ENCODE measurements around the gene PUS3.

Gene PUS3

DNA sequence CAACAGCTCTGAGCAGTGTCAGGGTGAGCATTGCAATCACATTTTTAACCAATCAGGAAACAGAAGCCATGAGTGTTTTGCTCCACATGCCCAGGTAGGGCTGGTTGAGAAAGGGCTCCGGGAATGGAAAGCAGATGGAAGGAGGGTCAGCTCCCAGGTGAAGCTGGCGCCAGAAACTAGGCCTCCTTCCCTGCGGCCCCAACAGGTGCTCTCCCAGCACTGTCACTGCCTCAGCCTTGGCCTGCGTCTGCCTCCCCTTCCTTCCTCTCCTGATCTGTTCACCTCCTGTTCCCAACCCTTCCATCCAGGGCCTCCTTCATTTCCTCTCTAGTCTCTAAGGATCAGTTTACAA lies 38.2 kb upstream of the PUS3 start:
- no peak for DNase-seq (ENCODE audit: low spot score)

DNA sequence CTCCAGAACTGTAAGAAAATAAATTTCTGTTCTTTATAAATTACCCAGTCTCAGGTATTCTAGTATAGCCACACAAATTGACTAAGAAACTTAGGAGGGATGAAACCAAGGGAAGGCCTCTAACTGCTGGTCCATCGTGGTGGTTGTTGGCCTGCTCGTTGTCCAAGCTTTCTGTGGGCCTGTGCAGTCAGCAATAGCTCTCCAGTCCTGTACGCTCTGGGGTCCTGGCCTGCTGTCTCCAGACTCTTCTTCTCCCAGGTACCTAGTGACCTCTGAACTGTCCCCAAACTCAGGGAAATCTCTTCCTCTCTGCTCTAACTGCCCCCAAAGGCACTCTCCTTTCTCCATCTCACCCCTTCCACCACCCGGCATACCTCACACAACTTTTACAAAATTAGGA lies 37.1 kb upstream of the PUS3 start:
- no peak for DNase-seq (ENCODE audit: low spot score)

DNA sequence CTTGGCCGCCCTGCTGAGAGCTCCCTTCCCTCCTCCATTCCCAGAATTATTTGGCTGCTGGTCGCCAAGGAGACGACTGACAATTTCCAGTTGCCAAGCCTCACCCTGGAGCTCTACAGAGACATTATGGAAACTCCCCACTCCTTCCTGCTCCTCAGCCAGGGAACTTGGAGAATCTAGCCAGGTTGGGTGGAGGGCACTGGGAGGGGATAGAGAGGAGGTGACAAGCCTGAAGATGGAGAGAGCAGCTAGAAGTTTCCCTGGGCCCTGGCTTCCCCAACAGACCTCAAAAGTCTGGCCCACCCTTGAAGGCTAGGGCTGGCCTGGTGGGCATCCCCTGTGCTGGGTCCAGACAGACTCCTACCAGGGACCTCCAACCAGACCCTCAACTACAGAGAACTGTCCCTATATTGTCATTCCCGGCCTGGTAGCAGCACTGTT lies 36.1 kb upstream of the PUS3 start:
- no peak for DNase-seq (ENCODE audit: low spot score)

DNA sequence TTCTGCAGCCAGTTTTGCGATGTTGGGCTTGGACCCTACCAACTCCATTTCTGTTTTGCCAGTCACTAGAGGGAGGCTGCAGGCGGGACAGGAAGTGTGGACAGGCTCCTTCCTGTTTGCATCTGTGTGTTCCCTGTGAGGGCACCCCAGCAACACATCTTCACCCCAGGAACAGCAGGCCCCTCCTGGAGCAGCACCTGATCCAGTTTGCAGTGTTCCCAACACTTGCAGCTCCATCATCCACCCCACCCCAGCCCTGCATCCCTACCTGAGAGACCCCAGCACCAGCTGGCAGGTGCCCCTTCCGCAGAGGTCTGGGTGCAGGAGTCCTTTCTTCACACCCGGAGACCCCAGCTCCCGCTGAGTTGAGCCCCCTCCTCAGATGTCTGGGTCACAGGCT lies 35.4 kb upstream of the PUS3 start:
- DNase-seq (ENCODE audit: low spot score), result no peak

DNA sequence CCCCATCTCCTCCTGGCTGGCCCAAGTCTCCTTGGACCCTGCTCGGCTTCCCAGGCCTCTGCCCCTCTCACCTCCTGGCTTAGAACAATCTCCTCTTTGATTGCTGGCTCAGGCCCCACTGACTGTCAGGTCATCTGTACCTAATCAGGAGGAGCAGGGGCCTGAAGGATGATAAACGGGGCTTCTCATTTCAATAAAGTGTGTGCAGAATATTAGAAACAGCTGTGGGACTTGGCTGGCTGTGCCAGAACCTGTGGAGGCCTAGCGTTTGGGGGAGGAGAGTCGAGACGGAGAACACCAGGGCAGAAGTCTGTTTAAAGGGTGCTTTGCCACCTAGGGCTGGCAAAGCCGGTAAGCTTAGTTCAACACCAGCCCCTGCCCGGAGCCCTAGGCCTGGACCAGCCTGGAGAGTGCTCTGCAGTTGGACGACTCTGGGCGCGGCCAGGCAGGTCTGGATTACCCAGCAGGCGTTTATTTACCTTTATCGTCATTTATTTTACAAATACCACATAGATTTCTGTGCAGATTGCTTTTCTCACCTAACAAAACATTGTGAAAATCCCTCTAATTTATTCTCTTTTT lies 32.7 kb upstream of the PUS3 start:
- DNase-seq (ENCODE audit: low spot score), result no peak

DNA sequence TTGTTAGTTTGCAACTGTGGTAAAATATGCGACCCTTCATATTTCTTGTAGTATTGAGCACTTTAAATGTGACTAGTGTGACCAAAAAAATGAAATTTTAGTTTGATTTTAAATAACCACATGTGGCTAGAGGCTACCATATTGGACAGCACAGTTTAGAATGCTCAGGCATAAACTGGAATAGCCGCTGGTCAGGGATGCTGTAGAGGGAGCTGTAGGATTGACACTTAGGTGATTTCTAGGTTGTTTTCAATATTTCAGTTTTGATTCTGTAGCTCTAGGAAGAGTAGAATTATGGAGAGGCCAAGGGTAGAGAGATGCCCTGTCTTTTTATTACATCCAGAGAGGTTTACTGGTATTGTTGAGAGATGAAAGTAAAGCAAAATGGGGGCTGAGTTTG lies 32.0 kb upstream of the PUS3 start:
- no peak for DNase-seq (ENCODE audit: low spot score)

DNA sequence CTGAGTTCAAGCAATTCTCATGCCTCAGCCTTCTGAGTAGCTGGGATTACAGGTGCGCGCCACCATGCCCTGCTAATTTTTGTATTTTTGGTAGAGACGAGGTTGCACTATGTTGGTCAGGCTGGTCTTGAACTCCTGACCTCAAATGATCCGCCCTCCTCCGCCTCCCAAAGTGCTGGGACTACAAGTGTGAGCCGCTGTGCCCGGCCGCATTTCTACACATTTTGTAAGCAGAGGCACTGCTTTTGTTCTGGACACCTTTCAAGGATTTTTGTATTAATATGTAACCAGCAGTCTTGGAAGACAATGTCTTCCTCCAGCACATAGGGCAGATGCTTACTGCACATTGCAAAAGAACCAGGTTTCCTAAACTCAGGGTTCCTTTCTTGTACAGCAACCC lies 31.5 kb upstream of the PUS3 start:
- DNase-seq (ENCODE audit: low spot score), result no peak

DNA sequence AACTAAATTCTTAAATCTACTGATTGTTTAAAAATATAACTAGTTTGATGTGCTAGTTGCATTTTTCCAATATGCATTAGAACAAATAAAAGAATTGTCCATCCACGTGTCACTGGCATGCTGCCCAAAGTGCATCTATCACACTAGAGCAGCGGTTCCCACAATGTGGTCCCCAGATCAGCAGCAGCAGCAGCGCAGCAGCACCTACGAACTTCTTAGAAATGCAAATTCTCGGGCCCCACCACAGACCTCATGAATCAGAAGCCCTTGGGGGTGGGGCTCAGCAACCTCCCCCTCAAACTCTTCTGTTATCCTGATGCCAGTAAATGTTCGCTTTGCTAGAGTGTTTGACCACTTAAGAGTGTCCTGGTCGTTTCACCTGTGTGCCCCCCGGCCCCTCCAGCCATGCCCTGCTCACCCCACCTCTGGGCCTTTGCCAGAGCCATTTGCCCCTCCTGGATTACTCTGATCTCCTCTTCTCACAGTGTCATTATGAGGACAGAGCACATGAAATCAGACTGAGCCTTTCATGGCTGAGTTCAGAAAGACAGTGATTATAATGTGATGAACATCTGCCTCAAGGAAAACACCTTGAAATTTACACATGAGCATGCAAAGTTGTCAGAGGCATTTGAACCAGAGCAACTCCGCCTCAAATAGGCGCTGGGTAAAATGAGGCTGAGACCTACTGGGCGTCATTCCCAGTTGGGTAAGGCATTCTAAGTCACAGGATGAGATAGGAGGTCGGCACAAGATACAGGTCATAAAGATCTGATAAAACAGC lies 30.2 kb upstream of the PUS3 start:
- DNase-seq (ENCODE audit: low spot score), result no peak

DNA sequence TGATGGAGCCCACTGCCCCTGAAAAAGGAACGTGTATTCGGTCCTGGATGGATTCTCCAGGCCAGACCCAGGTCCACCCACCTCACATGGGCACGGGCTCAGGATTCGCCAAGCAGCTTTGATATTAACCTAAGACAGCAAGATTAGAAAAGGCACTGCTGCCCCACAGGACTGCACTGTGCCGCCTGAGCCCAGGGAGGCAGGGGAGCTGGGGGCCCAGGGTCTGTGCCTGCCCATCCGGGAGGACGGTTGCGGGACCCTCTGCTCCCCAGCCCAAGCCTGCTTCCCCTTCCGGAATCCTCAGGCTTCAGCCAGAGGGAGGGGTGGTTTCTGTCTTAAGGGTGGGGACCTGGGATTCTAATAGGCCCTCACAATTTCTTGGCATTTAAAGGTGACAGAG lies 29.3 kb upstream of the PUS3 start:
- no peak for DNase-seq (ENCODE audit: low spot score)

DNA sequence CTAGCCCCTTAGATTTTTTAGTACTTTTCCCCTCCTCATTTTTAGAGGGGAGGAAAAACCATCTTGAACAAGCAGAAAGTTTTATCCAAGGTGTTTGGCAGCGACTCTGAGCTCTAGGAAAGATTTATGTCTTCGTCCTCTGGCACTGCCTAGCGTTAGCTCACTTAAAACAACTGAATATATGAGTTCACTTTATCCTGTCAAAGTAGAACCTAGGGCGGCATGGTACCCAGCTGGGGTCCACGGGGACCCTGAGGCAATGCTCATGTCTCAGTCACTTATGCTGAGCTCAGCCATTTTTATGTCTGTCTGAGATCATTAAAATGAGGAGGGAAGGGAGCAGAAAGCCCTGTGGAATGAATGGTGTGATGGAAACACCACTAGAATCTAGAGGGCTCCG lies 28.7 kb upstream of the PUS3 start:
- no peak for DNase-seq (ENCODE audit: low spot score)

DNA sequence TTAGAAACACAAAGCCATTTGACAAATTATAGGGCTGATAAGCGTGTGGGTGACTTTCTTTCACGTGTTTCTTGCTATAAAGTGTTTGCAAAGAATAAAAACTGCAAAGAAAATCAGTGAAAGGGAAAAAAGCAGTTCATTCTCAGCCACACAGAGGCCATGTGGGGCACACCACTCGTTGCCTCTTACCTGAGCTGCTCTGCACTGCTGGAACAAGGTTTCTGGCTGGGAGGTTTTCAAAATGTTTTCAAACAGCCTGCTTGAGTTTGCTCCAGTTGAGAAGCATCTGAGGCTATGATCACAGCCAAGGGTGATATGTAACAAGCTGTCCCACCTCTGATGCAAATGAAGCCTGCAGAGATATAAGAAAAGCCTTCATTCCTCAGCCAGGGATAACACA lies 28.1 kb upstream of the PUS3 start:
- no peak for DNase-seq (ENCODE audit: low spot score)

DNA sequence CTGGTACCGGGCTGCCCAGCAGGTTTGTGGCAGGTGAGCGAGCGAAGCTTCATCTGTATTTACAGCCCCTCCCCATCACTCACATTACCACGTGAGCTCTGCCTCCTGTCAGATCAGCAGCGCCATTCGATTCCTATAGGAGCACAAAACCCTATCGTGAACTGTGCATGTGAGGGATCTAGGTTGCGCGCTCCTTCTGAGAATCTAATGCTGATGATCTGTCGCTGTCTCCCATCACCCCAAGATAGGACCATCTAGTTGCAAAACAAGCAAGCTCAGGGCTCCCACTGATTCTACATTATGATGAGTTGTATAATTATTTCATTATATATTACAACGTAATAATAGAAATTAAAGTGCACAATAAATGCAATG lies 27.1 kb upstream of the PUS3 start:
- no peak for DNase-seq (ENCODE audit: low spot score)

DNA sequence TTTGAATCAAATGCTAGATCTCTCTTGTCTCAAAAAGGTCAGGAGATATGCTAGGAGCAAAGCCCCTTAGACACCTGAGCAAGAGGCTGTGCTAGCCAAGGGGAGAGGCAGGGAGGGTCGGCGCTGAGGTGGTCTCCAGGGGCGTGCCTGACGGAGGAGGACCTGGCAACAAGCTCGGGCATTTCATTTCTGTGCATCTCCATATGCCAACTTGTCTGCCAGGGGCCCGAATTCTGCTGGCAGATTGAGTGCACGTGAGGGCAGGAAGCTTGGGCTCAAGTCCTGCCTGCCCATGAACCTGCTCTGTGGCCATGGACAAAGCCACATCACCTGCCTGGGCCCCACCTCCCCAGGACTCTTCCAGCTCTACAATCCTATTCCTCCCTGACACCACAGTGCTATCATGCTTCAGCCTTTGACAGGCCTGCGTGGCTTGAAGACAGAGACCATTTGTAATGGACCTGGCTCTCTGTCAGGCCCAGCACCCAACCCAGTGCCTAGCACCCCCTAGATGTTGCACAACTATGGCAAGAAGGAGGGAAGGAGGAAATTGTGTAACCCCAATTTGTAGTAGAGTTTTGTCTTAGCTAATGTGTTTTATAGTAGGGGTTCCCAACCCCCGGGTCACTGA lies 26.6 kb upstream of the PUS3 start:
- DNase-seq (ENCODE audit: low spot score), result no peak

DNA sequence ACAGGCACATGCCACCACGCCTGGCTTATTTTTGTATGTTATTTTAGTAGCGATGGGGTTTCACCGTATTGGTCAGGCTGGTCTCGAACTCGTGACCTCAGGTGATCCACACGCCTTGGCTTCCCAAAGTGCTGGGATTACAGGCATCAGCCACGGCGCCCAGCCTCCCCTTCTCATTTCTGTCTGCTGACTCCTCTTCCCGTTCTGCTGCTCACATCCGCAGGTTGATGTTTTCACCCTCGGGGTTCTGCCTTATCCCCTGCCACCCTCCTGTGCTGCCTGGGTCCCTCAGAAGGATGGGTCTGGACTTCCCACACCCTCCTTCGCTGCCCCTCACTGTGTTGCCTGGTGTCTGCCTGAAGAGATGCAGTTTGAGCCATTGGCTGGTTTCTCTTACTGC lies 23.7 kb upstream of the PUS3 start:
- DNase-seq (ENCODE audit: low spot score), result no peak

DNA sequence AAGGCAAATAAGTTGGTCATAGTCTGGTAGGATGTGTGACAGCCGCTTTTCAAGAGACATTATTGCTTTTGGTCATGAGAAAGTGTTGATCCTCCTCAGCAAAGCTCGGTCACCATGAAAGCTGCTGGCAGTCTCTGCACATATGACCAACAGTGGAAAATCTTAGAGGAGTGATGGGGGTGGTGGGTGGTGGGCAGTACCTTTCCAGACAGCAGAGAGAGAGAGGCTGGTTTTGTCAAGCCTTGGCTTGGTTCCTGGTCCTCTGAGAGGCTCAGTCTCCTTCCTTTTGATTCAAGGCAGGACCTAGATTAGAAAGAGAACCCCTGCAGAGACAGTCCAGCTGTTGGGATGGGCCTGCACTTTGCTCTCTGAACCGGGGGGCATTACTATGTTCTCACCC lies 22.8 kb upstream of the PUS3 start:
- no peak for DNase-seq (ENCODE audit: low spot score)

DNA sequence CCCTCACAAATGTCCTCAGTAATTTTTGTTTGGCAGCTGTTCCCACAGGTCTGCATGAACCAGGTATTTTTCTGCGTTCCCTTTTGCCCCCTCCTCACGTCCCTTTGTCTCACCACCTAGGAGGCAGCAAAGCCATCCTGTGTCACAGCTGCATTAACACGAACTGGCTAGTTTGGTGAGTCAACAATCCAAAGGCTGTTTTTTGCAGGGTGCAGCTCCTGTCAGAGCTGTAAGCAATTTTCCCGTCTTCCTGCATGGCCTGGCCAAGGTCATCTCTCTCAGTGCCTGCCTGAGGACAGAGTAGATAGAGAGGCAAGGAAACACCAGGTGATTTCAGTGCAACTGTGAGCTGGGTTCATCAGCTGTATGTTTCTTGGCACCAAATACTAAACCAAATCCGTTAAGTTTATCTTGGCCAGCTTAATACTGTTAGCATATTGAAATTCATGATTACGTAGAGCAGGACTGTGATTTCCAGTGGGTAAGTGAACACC lies 22.3 kb upstream of the PUS3 start:
- no peak for DNase-seq (ENCODE audit: low spot score)

DNA sequence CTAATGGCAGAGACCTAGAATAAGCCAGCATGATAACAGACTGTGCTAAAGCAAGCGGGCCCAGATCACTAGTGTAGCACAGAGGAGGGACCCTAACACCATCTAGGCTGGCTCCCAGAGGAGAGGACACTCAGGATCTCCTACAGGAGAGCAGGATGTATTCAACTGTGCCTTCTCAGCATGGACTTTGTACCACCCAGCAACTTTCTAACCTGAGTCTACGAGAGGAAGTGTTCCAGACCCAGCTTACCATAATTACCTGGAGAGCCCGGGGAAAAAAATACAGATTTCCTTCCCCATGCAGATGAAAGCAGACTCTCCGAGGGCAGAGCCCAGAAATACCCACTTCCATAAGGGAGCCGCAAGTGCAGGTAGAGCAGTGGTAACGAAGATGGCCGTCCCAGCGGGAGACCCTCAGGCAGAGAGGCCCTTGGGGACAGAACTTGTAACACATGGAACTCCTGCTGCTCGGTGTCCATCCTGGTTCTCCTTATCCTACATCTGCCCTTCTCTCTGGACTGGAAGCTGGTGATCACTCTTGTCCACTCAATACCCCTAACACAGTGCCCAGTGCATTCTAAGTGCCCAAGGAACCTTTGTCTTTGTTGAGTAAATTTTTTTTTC lies 21.5 kb upstream of the PUS3 start:
- DNase-seq (ENCODE audit: low spot score), result no peak

DNA sequence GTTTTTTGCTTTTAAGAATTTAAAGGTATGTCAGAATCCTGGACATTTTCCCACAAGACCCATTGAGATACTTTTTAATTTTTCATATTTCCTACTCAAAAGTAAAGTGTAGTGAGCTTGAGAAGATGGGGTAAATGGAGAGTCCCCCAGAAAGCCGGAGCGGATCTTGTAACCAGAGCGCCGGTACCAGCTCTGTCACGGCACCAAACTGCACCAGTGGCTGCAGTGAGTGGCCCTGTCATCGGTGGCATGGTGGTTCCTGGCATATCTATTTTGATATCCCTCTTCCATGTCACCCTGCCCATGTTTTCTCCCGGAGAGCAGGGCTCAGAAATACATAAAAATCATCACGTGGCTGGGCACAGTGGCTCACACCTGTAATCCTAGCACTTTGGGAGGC lies 20.6 kb upstream of the PUS3 start:
- no peak for DNase-seq (ENCODE audit: low spot score)

DNA sequence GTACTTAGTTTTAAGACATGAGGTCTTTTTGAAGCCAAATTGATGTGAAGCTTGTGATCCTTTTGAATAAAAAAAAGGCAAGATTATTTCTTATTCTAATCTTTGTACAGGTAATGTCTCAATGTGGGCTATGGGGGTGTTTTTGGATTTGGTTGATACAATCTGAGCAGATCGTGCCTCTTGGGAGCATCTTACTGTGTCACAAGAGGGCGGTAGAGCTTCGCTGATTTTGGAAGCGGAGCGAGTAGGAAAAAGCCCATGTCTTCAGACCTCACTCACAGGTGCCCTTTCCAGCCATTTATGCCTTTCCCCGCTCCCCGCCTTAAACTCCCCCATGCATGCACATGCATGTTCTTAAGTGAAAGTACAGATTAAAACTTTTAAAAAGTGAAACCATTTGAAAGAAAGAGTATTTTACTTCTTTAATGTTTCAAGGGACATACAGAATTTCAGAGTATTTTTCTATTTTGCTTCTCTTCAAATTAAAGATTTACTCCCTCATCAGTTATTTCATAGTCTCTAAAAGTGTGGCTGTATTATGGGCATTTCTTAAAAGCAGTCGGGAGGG lies 20.1 kb upstream of the PUS3 start:
- peak; percentile 82 for DNase-seq (ENCODE audit: low spot score)

DNA sequence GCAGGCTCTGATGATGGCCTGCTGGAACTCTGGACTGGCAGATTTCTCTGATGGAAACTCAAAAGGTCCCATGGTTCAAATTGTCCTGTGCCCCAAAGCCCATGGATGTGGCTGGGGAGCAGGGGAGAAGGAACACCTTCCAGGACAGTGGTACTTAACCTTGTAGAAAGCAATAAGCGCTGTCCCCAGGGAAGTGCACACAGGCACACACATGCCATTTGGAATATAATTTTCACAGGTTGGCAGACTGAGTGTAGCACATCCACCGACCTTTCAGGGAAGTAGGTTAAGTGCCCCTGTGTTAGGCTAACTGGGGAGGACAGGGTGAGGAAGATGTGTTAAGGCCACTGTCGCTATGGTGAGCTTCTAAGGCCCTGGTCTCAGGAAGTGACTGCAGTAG lies 19.1 kb upstream of the PUS3 start:
- no peak for DNase-seq (ENCODE audit: low spot score)

DNA sequence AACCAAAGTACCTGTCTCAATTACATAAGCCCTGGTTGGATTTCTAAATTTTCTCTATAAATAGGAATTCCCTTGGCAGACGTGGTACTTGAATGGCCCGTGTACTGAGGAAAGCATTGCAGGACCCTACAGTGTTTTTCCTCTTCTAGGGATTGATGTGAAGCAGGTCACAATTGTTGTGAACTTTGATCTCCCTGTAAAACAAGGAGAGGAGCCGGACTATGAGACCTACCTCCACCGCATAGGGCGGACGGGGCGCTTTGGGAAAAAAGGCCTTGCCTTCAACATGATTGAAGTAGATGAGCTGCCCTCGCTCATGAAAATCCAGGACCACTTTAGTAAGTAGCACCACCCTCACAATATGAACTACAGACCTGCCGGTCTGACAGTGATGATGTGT lies 18.0 kb upstream of the PUS3 start:
- no peak for DNase-seq (ENCODE audit: low spot score)

DNA sequence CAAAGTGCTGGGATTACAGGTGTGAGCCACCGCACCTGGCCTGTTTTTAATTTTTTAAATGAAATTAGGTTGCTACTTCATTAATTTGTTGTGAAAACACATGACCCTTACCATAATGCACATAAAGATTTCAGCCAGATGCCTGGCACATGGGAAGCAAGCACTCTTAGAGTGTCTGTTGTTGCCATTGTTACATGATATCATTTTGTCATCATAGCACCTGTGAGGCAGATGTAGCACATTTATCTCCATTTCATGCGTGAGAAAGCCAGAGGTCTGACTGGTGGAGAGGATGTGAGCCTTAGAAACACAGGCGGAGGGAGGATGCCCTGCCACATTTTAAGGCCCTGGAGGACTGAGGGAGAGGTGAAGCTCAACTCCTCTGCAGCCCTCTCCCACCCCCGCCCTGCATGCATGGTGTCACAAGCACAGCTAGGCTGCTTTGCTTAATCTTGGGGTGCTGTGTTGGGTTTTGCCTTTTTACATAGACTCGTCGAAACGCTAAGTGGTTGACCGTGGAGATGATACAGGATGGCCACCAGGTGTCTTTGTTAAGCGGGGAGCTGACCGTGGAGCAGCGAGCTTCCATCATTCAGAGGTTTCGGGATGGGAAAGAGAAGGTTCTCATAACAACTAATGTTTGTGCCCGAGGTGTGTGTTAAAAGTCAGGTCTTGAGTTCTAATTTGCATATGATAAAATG lies 15.3 kb upstream of the PUS3 start:
- DNase-seq (ENCODE audit: low spot score), result no peak
